Pancreas (tissue), 10 donors: Measurements from ENCODE around the gene GH2. TPM values are rescaled to one million over a fixed set of nuclear protein-coding genes. Genes with fewer than 3 reads are reported as not detected.

Source experiments
- ATAC-seq, 4 donors: fragments of 200-7000 bp; cut with Tn5 transposase; one replicate each; pipeline versions ENCODE4 v1.8.0 to v1.9.1; 2020; ENCODE audit warnings: mild to moderate bottlenecking in 4 of 4, moderate library complexity in 4 of 4
- DNase-seq, 6 donors: peaks; one replicate each; pipeline ENCODE4 v3.0.0-alpha.2; 2020
- FAIRE-seq: peaks from 2 replicates; lab custom pipeline; 2012; peaks lifted over from hg19 to GRCh38; lab: Jason Lieb, UNC
- H3K27ac ChIP-seq, 4 donors: fragments of 200-600 bp; sonication (generic); 1 replicate in 3 of 4; 2 replicates in 1 of 4; pipeline versions ENCODE4 v1.5.0 to v1.8.0; 2020
- H3K27me3 ChIP-seq, 4 donors: fragments of 200-600 bp; one replicate each; pipeline ENCODE4 v1.8.0; 2021
- H3K36me3 ChIP-seq, 3 donors: fragments of 200-600 bp; sonication (generic) in 1 of 3; one replicate each; pipeline versions ENCODE4 v1.5.0 to v1.8.0; 2020 to 2021
- H3K4me1 ChIP-seq, 3 donors: fragments of 200-600 bp; one replicate each; pipeline ENCODE4 v1.8.0; 2021
- H3K4me3 ChIP-seq, 4 donors: fragments of 200-600 bp; sonication (generic) in 2 of 4; one replicate each; pipeline versions ENCODE4 v1.5.0 to v1.8.0; 2020 to 2021
- H3K9me3 ChIP-seq, 4 donors: fragments of 200-600 bp; one replicate each; pipeline ENCODE4 v1.8.0; 2021
- CTCF ChIP-seq, 4 donors: fragments of 200-600 bp; sonication (generic) in 3 of 4; IDR thresholded peaks; one replicate each; pipeline versions ENCODE4 v1.5.0 to v1.8.0; 2021; ENCODE audit warnings: antibody characterized with exemption in 4 of 4
- WGBS, 2 donors: extraction: QIAGEN DNeasy Blood & Tissue Kit; methylation state at CpG; one replicate each; pipeline ENCODE4 v1.1.7; 2013; 5-methylcytosine and 5-hydroxymethylcytosine counted together
- intact Hi-C, 3 donors: fragments of 100-400 bp; cut with DNase I; formaldehyde crosslinking; loops; one replicate each; pipeline versions ENCODE4 v1.11.1 to v1.14.2; 2022
- polyA plus RNA-seq, 2 donors: library from polyadenylated mRNA; stranded (reverse); fragments of 200-250 nt; gene quantifications; one replicate each; pipeline ENCODE4 v1.2.3, GENCODE V29; 2013
- total RNA-seq, 6 donors: library from RNA; stranded (reverse); fragmentation: NEBNext Ultra II Directional in 4 of 6; extraction: Animal tissue kit (Norgen Biotek cat#: 25700) in 4 of 6; gene quantifications; one replicate each; pipeline versions ENCODE4 v1.2.1 to v1.2.4, GENCODE V29; 2021 to 2023
- donor health status: healthy with polysubstance abuse.
- donor health status: DM: no; HTN: no; CAD: no; lungs with moderate emphysema.
- donor health status: DM: no; HTN: no; CAD: no.
- donor health status: control.
- donor health status: control.
- donor health status: Bipolar disorder and iron deficiency.
- donor health status: DM: yes; HTN: yes; CAD: no.
- donor health status: DM: no; HTN: no; CAD: no.
- donor health status: DM: no; HTN: no; CAD: no.
- donor health status: DM: yes; HTN: yes; CAD: no.

Gene GH2
- total and polyA plus RNA-seq, 8 donors = not detected

GRCh38 chr17:63838631-63839171, 43.0 kb downstream of the GH2 start:
- H3K27ac ChIP-seq = peak overlapping the region; percentile 61 to 72 (median 64)
- WGBS, 2 donors = 32 to 36% methylated on average over 7 of the region's 7 CpGs
- intact Hi-C loops = no loop called here
- H3K27me3 ChIP-seq = no peaks in the 10 kb centered on the region
- peak overlapping the region in 2 of 4 donors; percentile 5 to 13 for H3K4me3 ChIP-seq
- no peaks in the 10 kb centered on the region for H3K9me3 ChIP-seq
- ATAC-seq = peak; percentile 25 to 64 (median 50)
- peaks cover 36 to 45% (median 41%) of the 10 kb centered on the region in 3 donors for H3K4me1 ChIP-seq
- DNase-seq = peak; percentile 78 to 96 (median 90)
- H3K36me3 ChIP-seq = peaks cover 0 to 24% (median 21%) of the 10 kb centered on the region in 3 donors
- FAIRE-seq = no peak
- TF ChIP-seq CTCF (IDR thresholded peaks at IDR 0.05) = no peak

- Histone ChIP-seq H3K36me3 (peaks cover 0 to 31% (median 23%) of the 10 kb centered on the region in 3 donors), H3K4me3 (peak overlapping the region in 2 of 4 donors; percentile 5 to 13), H3K27me3 (no peaks in the 10 kb centered on the region), H3K9me3 (no peaks in the 10 kb centered on the region), H3K27ac (peak overlapping the region; percentile 60 to 72 (median 63)), H3K4me1 (peaks cover 36 to 43% (median 39%) of the 10 kb centered on the region in 3 donors)
- intact Hi-C loops = no loop called here
- DNase-seq (no peak), FAIRE-seq (no peak), ATAC-seq (peak in 2 of 4 donors; percentile 4 to 6)
- no peak for TF ChIP-seq CTCF (IDR thresholded peaks at IDR 0.05)
- WGBS, 2 donors = 66 to 72% methylated on average over 5 of the region's 5 CpGs
Observed at GRCh38 chr17:63837962-63838600, 43.7 kb downstream of the GH2 start.

GRCh38 chr17:63837480-63837879, 44.3 kb downstream of the GH2 start:
- intact Hi-C loops = no loop called here
- peak overlapping the region; percentile 60 to 72 (median 63) for H3K27ac ChIP-seq
- H3K36me3 ChIP-seq = peaks cover 0 to 37% (median 29%) of the 10 kb centered on the region in 3 donors
- H3K4me3 ChIP-seq = no peak overlapping the region
- no peak for TF ChIP-seq CTCF (IDR thresholded peaks at IDR 0.05)
- no peaks in the 10 kb centered on the region for H3K9me3 ChIP-seq
- DNase-seq = peak in 2 of 6 donors; percentile 42 to 65
- no peaks in the 10 kb centered on the region for H3K27me3 ChIP-seq
- no peak for ATAC-seq
- no peak for FAIRE-seq
- 72 to 83% methylated on average over 12 of the region's 12 CpGs for WGBS, 2 donors
- peaks cover 36 to 43% (median 39%) of the 10 kb centered on the region in 3 donors for H3K4me1 ChIP-seq

- peaks cover 36 to 43% (median 39%) of the 10 kb centered on the region in 3 donors for H3K4me1 ChIP-seq
- H3K27ac ChIP-seq = no peak overlapping the region
Observed at GRCh38 chr17:63836811-63837210, 44.9 kb downstream of the GH2 start.

More at GRCh38 chr17:63836811-63837210, 44.9 kb downstream of the GH2 start:
- ATAC-seq (no peak), DNase-seq (no peak), FAIRE-seq (no peak)
- no peak for TF ChIP-seq CTCF (IDR thresholded peaks at IDR 0.05)
- intact Hi-C loops = no loop called here
- no peaks in the 10 kb centered on the region for H3K27me3 ChIP-seq
- no peak overlapping the region for H3K4me3 ChIP-seq
- H3K36me3 ChIP-seq = peaks cover 0 to 43% (median 35%) of the 10 kb centered on the region in 3 donors
- WGBS, 2 donors = 93 to 95% methylated on average over 7 of the region's 7 CpGs
- H3K9me3 ChIP-seq = no peaks in the 10 kb centered on the region
